ENCODE results near the gene HERPUD1. TPM values are rescaled to one million over a fixed set of nuclear protein-coding genes. Genes with fewer than 3 reads are reported as not detected.

Gene HERPUD1
- total RNA-seq, 1 experiment from 2014 or later, result 45.2 TPM

GRCh38 chr16:56886826-56887225, 45.1 kb upstream of the HERPUD1 start:
- ChIA-PET CTCF (no interaction called here), POLR2A (no interaction called here)
- no peak overlapping the region for H3K27ac ChIP-seq (ENCODE audit: low read length)
- no peaks in the 10 kb centered on the region for H3K27me3 ChIP-seq (ENCODE audit: control insufficient read depth, insufficient read depth, low read length)
- no TSS peak for BruUV-seq (replicated peaks)
- in situ Hi-C loops (cut with HindIII; ENCODE audit: low pct_unique_long_range_greater_than_20kb, low sequenced_read_pairs), result no loop called here
- no peak overlapping the region for H3K4me3 ChIP-seq (ENCODE audit: low read depth in 2 of 2, low read length in 2 of 2)
- TF ChIP-seq POLR2AphosphoS5 (IDR thresholded peaks at IDR 0.05; ENCODE audit: low read depth, low read length) (no peak), CTCF (IDR thresholded peaks at IDR 0.05) (no peak), REST (IDR thresholded peaks at IDR 0.05; ENCODE audit: insufficient read depth in 1 of 2, low read depth in 2 of 2, low read length in 1 of 2) (no peak), TCF7L2 (IDR thresholded peaks at IDR 0.05; ENCODE audit: low read depth, low read length) (no peak), SIN3A (IDR thresholded peaks at IDR 0.05; ENCODE audit: borderline replicate concordance, insufficient read depth, low read depth, low read length) (no peak)
- no peaks in the 10 kb centered on the region for H3K9me3 ChIP-seq (ENCODE audit: control insufficient read depth, insufficient read depth, low read depth, low read length)
- no peaks in the 10 kb centered on the region for H3K4me1 ChIP-seq (ENCODE audit: control insufficient read depth, insufficient read depth, low read length)
- H3K36me3 ChIP-seq (ENCODE audit: control insufficient read depth, insufficient read depth, low read length), result no peaks in the 10 kb centered on the region
- ATAC-seq, result no peak
- intact Hi-C loops (cut with micrococcal nuclease; ENCODE audit: unreplicated experiment), result no loop called here
- DNase-seq (ENCODE audit: low read depth, low spot score), result no peak

GRCh38 chr16:56888806-56889205, 43.1 kb upstream of the HERPUD1 start:
- BruUV-seq (replicated peaks), result no TSS peak
- no peak for ATAC-seq

More at GRCh38 chr16:56888806-56889205, 43.1 kb upstream of the HERPUD1 start:
- no peak for TF ChIP-seq SIN3A (IDR thresholded peaks at IDR 0.05; ENCODE audit: borderline replicate concordance, insufficient read depth, low read depth, low read length)
- no peak for TF ChIP-seq CTCF (IDR thresholded peaks at IDR 0.05)
- TF ChIP-seq TCF7L2 (IDR thresholded peaks at IDR 0.05; ENCODE audit: low read depth, low read length), result no peak
- no peak for TF ChIP-seq POLR2AphosphoS5 (IDR thresholded peaks at IDR 0.05; ENCODE audit: low read depth, low read length)
- no peak for TF ChIP-seq REST (IDR thresholded peaks at IDR 0.05; ENCODE audit: insufficient read depth in 1 of 2, low read depth in 2 of 2, low read length in 1 of 2)
- Histone ChIP-seq H3K27me3 (ENCODE audit: control insufficient read depth, insufficient read depth, low read length) (no peaks in the 10 kb centered on the region), H3K9me3 (ENCODE audit: control insufficient read depth, insufficient read depth, low read depth, low read length) (no peaks in the 10 kb centered on the region), H3K4me3 (ENCODE audit: low read depth in 2 of 2, low read length in 2 of 2) (no peak overlapping the region), H3K36me3 (ENCODE audit: control insufficient read depth, insufficient read depth, low read length) (no peaks in the 10 kb centered on the region), H3K4me1 (ENCODE audit: control insufficient read depth, insufficient read depth, low read length) (no peaks in the 10 kb centered on the region), H3K27ac (ENCODE audit: low read length) (no peak overlapping the region)
- DNase-seq (ENCODE audit: low read depth, low spot score), result no peak
- POLR2A ChIA-PET, result no interaction called here
- CTCF ChIA-PET, result no interaction called here
- in situ Hi-C loops (cut with HindIII; ENCODE audit: low pct_unique_long_range_greater_than_20kb, low sequenced_read_pairs) (no loop called here), intact Hi-C loops (cut with micrococcal nuclease; ENCODE audit: unreplicated experiment) (no loop called here)
